Gastroesophageal sphincter (tissue), 3 donors: ENCODE data around the gene SRPK2.

Experiments
- EP300 ChIP-seq: sonication (generic); formaldehyde crosslinking; IDR thresholded peaks from one replicate; pipeline ENCODE4 v1.6.1; 2017; ENCODE audit warnings: antibody characterized with exemption, mild to moderate bottlenecking
- POLR2A ChIP-seq, 2 donors: fragments of 450-650 bp; IDR thresholded peaks; one replicate each; pipeline ENCODE4 v1.6.1; 2017; ENCODE audit warnings: antibody characterized with exemption in 2 of 2, mild to moderate bottlenecking in 2 of 2, moderate library complexity in 1 of 2
- POLR2AphosphoS5 ChIP-seq: sonication (generic); formaldehyde crosslinking; IDR thresholded peaks from one replicate; pipeline ENCODE4 v1.6.1; 2017; ENCODE audit warnings: antibody characterized with exemption
- TF ChIP-seq, protein P1 (sequence below), 4 experiments: fragments of 200-600 bp in 2 of 4; fragments of 450-650 bp in 2 of 4; sonication (generic) in 1 of 4; IDR thresholded peaks; one replicate each; pipeline ENCODE4 v1.5.1; 2017 to 2019; ENCODE audit warnings: antibody characterized with exemption in 4 of 4, mild to moderate bottlenecking in 2 of 4, moderate library complexity in 2 of 4

DNA sequence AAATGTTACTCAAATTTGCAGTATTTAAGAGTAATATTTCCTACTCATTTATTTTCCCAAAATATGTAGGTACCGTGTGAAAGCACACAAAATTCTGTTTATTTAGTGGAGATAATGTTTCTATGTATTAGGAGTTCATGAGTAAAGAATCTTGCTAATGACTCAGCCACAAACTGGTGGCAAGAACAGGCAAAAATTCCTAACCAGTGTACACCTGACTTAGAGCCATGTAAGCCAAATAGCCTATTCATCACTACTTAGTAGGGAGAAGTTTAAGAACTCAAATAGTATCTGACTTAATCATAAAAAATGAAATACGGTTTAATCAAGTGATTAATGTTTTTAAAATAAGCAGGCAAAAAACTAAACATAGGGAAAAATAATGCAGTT is 169.0 kb downstream of the SRPK2 start:
- TF ChIP-seq POLR2A (IDR thresholded peaks at IDR 0.05) (no peak), POLR2AphosphoS5 (peak; percentile 33), EP300 (no peak)
- TF ChIP-seq, protein P1, sequence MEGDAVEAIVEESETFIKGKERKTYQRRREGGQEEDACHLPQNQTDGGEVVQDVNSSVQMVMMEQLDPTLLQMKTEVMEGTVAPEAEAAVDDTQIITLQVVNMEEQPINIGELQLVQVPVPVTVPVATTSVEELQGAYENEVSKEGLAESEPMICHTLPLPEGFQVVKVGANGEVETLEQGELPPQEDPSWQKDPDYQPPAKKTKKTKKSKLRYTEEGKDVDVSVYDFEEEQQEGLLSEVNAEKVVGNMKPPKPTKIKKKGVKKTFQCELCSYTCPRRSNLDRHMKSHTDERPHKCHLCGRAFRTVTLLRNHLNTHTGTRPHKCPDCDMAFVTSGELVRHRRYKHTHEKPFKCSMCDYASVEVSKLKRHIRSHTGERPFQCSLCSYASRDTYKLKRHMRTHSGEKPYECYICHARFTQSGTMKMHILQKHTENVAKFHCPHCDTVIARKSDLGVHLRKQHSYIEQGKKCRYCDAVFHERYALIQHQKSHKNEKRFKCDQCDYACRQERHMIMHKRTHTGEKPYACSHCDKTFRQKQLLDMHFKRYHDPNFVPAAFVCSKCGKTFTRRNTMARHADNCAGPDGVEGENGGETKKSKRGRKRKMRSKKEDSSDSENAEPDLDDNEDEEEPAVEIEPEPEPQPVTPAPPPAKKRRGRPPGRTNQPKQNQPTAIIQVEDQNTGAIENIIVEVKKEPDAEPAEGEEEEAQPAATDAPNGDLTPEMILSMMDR (IDR thresholded peaks at IDR 0.05), result no peak
